Dermis microvascular lymphatic vessel endothelial cell (primary cell): ENCODE measurements around the gene PRPF40A. TPM values are rescaled to one million over a fixed set of nuclear protein-coding genes. Genes with fewer than 3 reads are reported as not detected.

Experiments used
- DNase-seq, 2 donors: peaks; one replicate each; pipeline versions ENCODE4 v3.0.0 to v3.0.0-alpha.2; 2010; ENCODE audit warnings: low read depth in 2 of 2
- total RNA-seq: library from RNA; depleted of rRNA; stranded (reverse); fragments of >200 nt; gene quantifications from 2 replicates; pipeline ENCODE4 v1.2.1, GENCODE V29; 2014

Gene PRPF40A
- total RNA-seq, 1 donor from 2014 or later, result 95.6 TPM

- no peak for DNase-seq
Measured at GRCh38 chr2:152620208-152620607, 97.1 kb downstream of the PRPF40A start.

GRCh38 chr2:152618193-152618564, 99.1 kb downstream of the PRPF40A start:
- peak; percentile 11 to 26 for DNase-seq

GRCh38 chr2:152617456-152618192, 99.6 kb downstream of the PRPF40A start:
- peak; percentile 6 to 23 for DNase-seq

GRCh38 chr2:152615177-152615576, 102.1 kb downstream of the PRPF40A start:
- DNase-seq, result no peak

- peak in 1 of 2 donors; percentile 10 for DNase-seq
Measured at GRCh38 chr2:152613235-152613634, 104.0 kb downstream of the PRPF40A start.

GRCh38 chr2:152611458-152612231, 105.6 kb downstream of the PRPF40A start:
- peak in 1 of 2 donors; percentile 42 for DNase-seq

- DNase-seq, result no peak
Measured at GRCh38 chr2:152609699-152610098, 107.6 kb downstream of the PRPF40A start.

GRCh38 chr2:152609154-152609553, 108.1 kb downstream of the PRPF40A start:
- DNase-seq, result no peak

- no peak for DNase-seq
Measured at GRCh38 chr2:152607793-152608300, 109.4 kb downstream of the PRPF40A start.

- DNase-seq, result no peak
Measured at GRCh38 chr2:152606941-152607340, 110.3 kb downstream of the PRPF40A start.

GRCh38 chr2:152606081-152606480, 111.2 kb downstream of the PRPF40A start:
- DNase-seq, result no peak

- DNase-seq, result no peak
Measured at GRCh38 chr2:152603166-152603565, 114.1 kb downstream of the PRPF40A start.

GRCh38 chr2:152602750-152603149, 114.5 kb downstream of the PRPF40A start:
- DNase-seq, result peak in 1 of 2 donors; percentile 32

Other genes with a start within 250 kb of the PRPF40A start
- 17.3 and 18.1 TPM in 2 replicates for gene ARL6IP6, start 1.2 kb upstream of the PRPF40A start, total RNA-seq